Osteoblast (primary cell): Measurements from ENCODE around the gene SPACA6. TPM values are rescaled to one million over a fixed set of nuclear protein-coding genes. Genes with fewer than 3 reads are reported as not detected.

Experiments used
- DNase-seq: peaks from one replicate; pipeline ENCODE4 v3.0.0; 2011; ENCODE audit warnings: low spot score, mixed read lengths; ENCODE audit not compliant: insufficient read length; ENCODE audit errors: missing footprints
- H2AFZ ChIP-seq: 2 replicates; pipeline ENCODE4 v1.6.0; 2011; ENCODE audit warnings: mild to moderate bottlenecking, low read length
- H3K27ac ChIP-seq: 2 replicates; pipeline ENCODE4 v1.5.1; 2011; ENCODE audit warnings: mild to moderate bottlenecking, low read depth, low read length, moderate library complexity
- H3K27me3 ChIP-seq: 2 replicates; pipeline ENCODE4 v1.6.0; 2012; ENCODE audit warnings: mild to moderate bottlenecking, control low read depth, inconsistent platforms, low read length, moderate library complexity; ENCODE audit not compliant: insufficient read depth
- H3K36me3 ChIP-seq: 2 replicates; pipeline ENCODE4 v1.5.1; 2011; ENCODE audit warnings: mild to moderate bottlenecking, low read length, control low read depth, moderate library complexity; ENCODE audit not compliant: insufficient read depth
- H3K4me1 ChIP-seq: 2 replicates; pipeline ENCODE4 v1.5.1; 2011; ENCODE audit warnings: mild to moderate bottlenecking, low read length, control low read depth, moderate library complexity; ENCODE audit not compliant: insufficient read depth
- H3K4me2 ChIP-seq: 2 replicates; pipeline ENCODE4 v1.6.0; 2011; ENCODE audit warnings: mild to moderate bottlenecking, low read length; ENCODE audit not compliant: insufficient read depth
- H3K4me3 ChIP-seq: fragments of 200-600 bp; sonication (generic); 3 replicates; pipeline ENCODE4 v1.5.1; 2012; ENCODE audit warnings: mild to moderate bottlenecking, low read length, inconsistent platforms; ENCODE audit not compliant: insufficient read depth
- H3K79me2 ChIP-seq: 2 replicates; pipeline ENCODE4 v1.6.0; 2012; ENCODE audit warnings: mild to moderate bottlenecking, low read length, control low read depth, inconsistent platforms; ENCODE audit not compliant: insufficient read depth
- H3K9me3 ChIP-seq: 2 replicates; pipeline ENCODE4 v1.5.1; 2011; ENCODE audit warnings: low read depth, low read length, control low read depth
- H4K20me1 ChIP-seq: 2 replicates; pipeline ENCODE4 v1.6.0; 2012; ENCODE audit warnings: mild to moderate bottlenecking, low read length, control low read depth; ENCODE audit not compliant: insufficient read depth
- total RNA-seq: library from RNA; depleted of rRNA; stranded (reverse); fragments of >200 nt; gene quantifications from 2 replicates; pipeline ENCODE4 v1.2.3, GENCODE V29; 2012
- TF ChIP-seq, protein P1 (sequence below): IDR thresholded peaks from 2 replicates; pipeline ENCODE4 v1.5.1; 2011; ENCODE audit warnings: mild to moderate bottlenecking, low read depth, low read length, moderate library complexity; ENCODE audit errors: extremely low read depth

The SPACA6 gene
- total RNA-seq, 1 donor = 12.7 TPM

DNA sequence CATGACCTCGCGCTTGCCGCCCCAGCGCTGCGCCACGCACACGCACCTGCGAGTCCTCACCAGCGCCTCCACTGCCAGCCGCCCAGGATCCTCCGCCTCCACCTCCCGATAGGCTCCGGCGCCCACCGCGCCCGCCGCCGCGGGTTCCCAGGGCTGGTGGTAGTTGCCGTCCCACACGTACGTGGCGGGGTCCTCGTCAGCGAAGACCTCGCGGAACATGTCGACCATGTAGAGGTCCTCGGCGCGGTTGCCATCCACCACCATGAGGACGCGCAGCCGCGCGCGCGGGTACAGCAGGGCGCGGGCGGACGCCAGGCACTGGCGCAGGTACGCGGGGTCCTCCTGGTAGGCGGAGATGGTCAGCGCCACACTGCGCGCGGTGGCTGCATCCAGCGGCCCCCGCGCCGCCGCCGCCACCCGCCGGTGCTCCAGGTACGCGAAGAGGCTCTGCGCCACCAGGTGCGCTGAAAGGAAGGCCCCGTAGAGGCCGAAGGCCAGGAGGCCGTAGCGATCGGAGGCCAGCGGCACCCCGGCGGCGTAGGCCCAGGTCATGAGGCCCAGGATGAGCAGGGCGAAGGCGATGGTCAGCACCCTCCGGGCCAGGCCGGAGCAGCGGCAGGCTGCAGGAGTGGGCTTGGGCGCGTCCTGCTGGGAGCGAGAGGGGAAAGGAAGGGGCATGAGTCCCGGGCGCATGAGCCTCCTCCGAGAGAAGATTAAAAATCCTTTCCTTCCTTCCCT is 26.3 kb downstream of the SPACA6 start:
- DNase-seq = peak; percentile 85
- H2AFZ ChIP-seq = peak overlapping the region; percentile 64
- peak overlapping the region; percentile 73 for H3K4me2 ChIP-seq
- H3K36me3 ChIP-seq = peaks cover 13% of the 10 kb centered on the region
- no peak overlapping the region for H3K27ac ChIP-seq
- H3K9me3 ChIP-seq = no peaks in the 10 kb centered on the region
- H4K20me1 ChIP-seq = no peaks in the 10 kb centered on the region
- peaks cover 6% of the 10 kb centered on the region for H3K27me3 ChIP-seq
- TF ChIP-seq, protein P1, sequence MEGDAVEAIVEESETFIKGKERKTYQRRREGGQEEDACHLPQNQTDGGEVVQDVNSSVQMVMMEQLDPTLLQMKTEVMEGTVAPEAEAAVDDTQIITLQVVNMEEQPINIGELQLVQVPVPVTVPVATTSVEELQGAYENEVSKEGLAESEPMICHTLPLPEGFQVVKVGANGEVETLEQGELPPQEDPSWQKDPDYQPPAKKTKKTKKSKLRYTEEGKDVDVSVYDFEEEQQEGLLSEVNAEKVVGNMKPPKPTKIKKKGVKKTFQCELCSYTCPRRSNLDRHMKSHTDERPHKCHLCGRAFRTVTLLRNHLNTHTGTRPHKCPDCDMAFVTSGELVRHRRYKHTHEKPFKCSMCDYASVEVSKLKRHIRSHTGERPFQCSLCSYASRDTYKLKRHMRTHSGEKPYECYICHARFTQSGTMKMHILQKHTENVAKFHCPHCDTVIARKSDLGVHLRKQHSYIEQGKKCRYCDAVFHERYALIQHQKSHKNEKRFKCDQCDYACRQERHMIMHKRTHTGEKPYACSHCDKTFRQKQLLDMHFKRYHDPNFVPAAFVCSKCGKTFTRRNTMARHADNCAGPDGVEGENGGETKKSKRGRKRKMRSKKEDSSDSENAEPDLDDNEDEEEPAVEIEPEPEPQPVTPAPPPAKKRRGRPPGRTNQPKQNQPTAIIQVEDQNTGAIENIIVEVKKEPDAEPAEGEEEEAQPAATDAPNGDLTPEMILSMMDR = no peak
- H3K79me2 ChIP-seq = peaks cover 41% of the 10 kb centered on the region
- peak overlapping the region; percentile 68 for H3K4me3 ChIP-seq
- peaks cover 4% of the 10 kb centered on the region for H3K4me1 ChIP-seq

DNA sequence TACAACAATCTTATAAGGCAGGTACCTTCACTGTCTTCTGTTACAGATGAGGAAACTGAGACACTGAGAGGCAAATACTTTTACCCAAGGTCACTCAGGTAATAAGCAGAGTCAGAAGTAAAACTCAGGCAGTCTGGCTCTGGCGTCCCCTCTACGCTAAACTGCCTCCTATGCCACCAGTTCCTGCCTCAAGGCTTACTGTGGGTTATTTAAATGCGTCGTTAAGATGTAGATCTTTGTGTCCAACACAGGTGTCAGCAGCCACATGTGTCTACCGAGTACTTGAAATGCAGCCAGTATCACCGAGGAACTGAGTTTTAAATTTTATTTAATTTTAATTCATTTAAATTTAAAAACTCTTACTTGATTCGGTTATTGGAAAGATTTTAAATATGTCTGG is 28.8 kb downstream of the SPACA6 start:
- H3K27me3 ChIP-seq = peaks cover 6% of the 10 kb centered on the region
- H2AFZ ChIP-seq = no peak overlapping the region
- H3K4me2 ChIP-seq = peak overlapping the region; percentile 62
- peak overlapping the region; percentile 17 for H3K27ac ChIP-seq
- H3K9me3 ChIP-seq = no peaks in the 10 kb centered on the region
- peak overlapping the region; percentile 46 for H3K4me3 ChIP-seq
- H3K36me3 ChIP-seq = peaks cover 10% of the 10 kb centered on the region
- DNase-seq = no peak
- peaks cover 41% of the 10 kb centered on the region for H3K79me2 ChIP-seq
- TF ChIP-seq, protein P1 = no peak
- no peaks in the 10 kb centered on the region for H4K20me1 ChIP-seq
- H3K4me1 ChIP-seq = peaks cover 21% of the 10 kb centered on the region

DNA sequence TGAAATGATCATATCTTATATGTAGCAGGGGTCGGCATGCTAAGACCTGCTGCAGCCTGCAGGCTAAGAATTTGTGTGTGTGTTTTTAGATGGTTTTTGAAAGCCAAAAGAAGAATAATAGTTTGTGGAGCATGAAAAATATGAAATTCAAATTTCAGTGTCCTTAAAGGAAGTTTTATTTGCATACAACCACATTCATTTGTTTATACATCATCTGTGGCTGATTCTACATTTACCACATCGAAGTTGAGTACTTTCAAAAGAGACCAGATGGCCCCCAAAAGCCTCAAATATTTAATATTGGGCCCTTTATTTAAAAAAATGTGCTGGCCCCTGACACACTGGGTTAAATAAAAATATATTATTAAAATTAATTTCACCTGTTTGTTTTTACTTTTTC is 29.4 kb downstream of the SPACA6 start:
- TF ChIP-seq, protein P1 = no peak
- H3K27ac ChIP-seq = peak overlapping the region; percentile 77
- no peak for DNase-seq
- peaks cover 27% of the 10 kb centered on the region for H3K4me1 ChIP-seq
- peak overlapping the region; percentile 62 for H3K4me2 ChIP-seq
- no peaks in the 10 kb centered on the region for H3K9me3 ChIP-seq
- no peak overlapping the region for H2AFZ ChIP-seq
- peaks cover 6% of the 10 kb centered on the region for H3K27me3 ChIP-seq
- H4K20me1 ChIP-seq = no peaks in the 10 kb centered on the region
- H3K4me3 ChIP-seq = peak overlapping the region; percentile 50
- peaks cover 4% of the 10 kb centered on the region for H3K36me3 ChIP-seq
- peaks cover 40% of the 10 kb centered on the region for H3K79me2 ChIP-seq

DNA sequence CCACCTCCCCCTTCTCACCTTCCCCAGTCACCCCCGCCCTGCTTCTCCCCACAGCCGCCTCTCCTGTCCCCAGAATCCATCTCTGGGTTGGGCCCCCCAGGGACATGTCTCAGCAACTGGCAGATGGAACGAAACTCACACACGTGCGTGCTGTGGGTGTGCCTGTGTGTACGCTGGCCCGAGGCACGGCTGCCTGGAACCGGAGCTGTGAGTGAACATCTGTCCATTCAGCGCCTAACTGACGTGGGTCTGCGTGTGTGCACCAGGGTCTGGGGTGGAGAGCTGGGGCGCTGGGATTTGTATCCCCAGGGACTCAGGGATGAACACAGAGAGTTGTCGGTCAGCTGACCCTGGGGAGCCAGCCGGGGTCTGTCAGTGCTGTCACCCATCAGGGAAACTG is 31.4 kb downstream of the SPACA6 start:
- Histone ChIP-seq H3K27me3 (no peaks in the 10 kb centered on the region), H2AFZ (no peak overlapping the region), H3K27ac (peak overlapping the region; percentile 87), H3K36me3 (no peaks in the 10 kb centered on the region), H3K9me3 (no peaks in the 10 kb centered on the region), H3K4me3 (peak overlapping the region; percentile 71), H3K79me2 (peaks cover 31% of the 10 kb centered on the region), H4K20me1 (no peaks in the 10 kb centered on the region), H3K4me1 (peaks cover 31% of the 10 kb centered on the region), H3K4me2 (peak overlapping the region; percentile 77)
- peak; percentile 94 for DNase-seq
- TF ChIP-seq, protein P1 = no peak
